ENCODE data around the gene ZNF445.

Gene ZNF445

DNA sequence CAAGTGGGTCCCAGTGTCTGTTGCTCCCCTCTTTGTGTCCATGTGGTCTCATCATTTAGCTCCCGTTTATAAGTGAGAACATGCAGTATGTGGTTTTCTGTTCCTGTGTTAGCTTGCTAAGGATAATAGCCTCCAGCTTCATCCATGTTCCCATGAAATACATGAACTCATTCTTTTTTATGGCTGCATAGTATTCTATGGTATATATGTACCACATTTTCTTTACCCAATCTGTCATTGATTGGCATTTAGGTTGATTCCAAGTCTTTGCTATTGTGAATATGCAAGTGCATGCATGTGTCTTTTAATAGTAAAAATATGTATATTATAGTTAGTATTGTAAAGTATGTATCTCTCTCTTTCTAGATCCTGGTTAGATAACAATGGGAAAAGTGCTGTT, 85.0 kb downstream of the ZNF445 start:
- TF ChIP-seq, protein P1, sequence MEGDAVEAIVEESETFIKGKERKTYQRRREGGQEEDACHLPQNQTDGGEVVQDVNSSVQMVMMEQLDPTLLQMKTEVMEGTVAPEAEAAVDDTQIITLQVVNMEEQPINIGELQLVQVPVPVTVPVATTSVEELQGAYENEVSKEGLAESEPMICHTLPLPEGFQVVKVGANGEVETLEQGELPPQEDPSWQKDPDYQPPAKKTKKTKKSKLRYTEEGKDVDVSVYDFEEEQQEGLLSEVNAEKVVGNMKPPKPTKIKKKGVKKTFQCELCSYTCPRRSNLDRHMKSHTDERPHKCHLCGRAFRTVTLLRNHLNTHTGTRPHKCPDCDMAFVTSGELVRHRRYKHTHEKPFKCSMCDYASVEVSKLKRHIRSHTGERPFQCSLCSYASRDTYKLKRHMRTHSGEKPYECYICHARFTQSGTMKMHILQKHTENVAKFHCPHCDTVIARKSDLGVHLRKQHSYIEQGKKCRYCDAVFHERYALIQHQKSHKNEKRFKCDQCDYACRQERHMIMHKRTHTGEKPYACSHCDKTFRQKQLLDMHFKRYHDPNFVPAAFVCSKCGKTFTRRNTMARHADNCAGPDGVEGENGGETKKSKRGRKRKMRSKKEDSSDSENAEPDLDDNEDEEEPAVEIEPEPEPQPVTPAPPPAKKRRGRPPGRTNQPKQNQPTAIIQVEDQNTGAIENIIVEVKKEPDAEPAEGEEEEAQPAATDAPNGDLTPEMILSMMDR (conservative IDR thresholded peaks at IDR 0.05): no peak

DNA sequence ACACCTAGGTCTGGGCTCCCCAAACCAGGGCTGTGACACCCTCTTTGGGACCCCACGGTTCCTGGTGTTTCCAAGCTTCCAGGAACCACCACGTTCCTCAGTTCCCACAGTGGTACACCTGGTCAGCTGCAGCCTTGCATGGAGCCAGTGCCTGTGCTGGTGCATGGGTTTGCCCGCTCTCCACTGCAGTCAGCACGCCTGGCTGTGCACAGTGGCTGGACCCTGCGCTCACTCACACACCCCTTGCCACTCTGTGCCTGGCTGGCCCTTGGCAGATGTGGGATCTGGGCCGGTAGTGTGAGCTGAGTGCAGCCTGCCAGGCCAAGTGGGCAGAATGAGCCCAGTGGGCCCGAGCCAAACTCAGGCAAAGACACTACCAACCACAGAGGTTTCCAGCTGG, 90.1 kb downstream of the ZNF445 start:
- TF ChIP-seq, protein P1 (conservative IDR thresholded peaks at IDR 0.05): no peak
- H3K27ac ChIP-seq: no peak overlapping the region

More for the DNA sequence above, 85.0 kb downstream of the ZNF445 start:
- H3K27ac ChIP-seq: no peak overlapping the region

All from VCaP (cell line).